Memory B cell (primary cell): ENCODE data around the gene TTL.
"Not testable (repeated sequence)": the region's sequence is repeated elsewhere in the genome, so short reads cannot be mapped to it uniquely, and the experiment has no call there.

Source experiments
- ATAC-seq: fragments of 150-1000 bp; cut with Tn5 transposase; 2 replicates; pipeline ENCODE4 v1.10.0; 2021; ENCODE audit warnings: low read depth, mild to moderate bottlenecking, moderate library complexity
- DNase-seq, 2 donors: peaks; one replicate each; pipeline ENCODE4 v3.0.0; 2022; ENCODE audit warnings: low spot score in 2 of 2
- H3K27ac Mint-ChIP-seq: one replicate; pipeline ENCODE4 v1.8.0; 2022; ENCODE audit warnings: mild to moderate bottlenecking, moderate library complexity, mixed read lengths
- H3K27me3 Mint-ChIP-seq: one replicate; pipeline ENCODE4 v1.8.0; 2022; ENCODE audit warnings: mixed read lengths
- H3K36me3 Mint-ChIP-seq: one replicate; pipeline ENCODE4 v1.8.0; 2022; ENCODE audit warnings: mild to moderate bottlenecking, mixed read lengths
- H3K4me1 Mint-ChIP-seq: one replicate; pipeline ENCODE4 v1.8.0; 2022; ENCODE audit warnings: mixed read lengths
- H3K4me3 Mint-ChIP-seq: one replicate; pipeline ENCODE4 v1.8.0; 2022; ENCODE audit warnings: mild to moderate bottlenecking, moderate library complexity, mixed read lengths
- H3K9me3 Mint-ChIP-seq: one replicate; pipeline ENCODE4 v1.8.0; 2022; ENCODE audit warnings: mixed read lengths

Gene TTL

DNA sequence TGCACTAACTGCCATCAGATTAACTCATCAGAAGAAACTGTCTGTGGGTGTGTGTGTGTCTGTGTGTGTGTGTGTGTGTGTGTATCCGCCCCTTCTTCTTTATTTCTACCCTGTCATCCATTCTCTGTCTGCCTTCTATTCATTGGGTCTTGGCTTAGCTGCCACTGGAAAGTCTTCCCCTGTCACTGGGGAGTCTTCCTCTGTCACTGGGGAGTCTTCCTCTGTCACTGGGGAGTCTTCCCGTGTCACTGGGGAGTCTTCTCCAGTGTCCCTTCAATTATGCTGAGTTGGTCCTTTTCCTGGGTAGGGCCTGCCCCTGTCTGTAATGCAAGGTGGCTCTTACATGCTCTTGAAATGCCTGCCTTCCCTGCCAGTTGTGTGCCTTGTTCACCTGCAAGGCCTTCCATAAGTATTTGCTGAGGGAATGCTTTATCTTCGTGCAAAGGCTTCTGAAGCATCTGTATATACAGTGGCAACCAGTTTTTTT lies 41.4 kb downstream of the TTL start:
- Mint-ChIP-seq H3K27ac (no peak overlapping the region), H3K36me3 (peaks cover 46% of the 10 kb centered on the region), H3K27me3 (no peaks in the 10 kb centered on the region), H3K4me1 (no peaks in the 10 kb centered on the region), H3K9me3 (no peaks in the 10 kb centered on the region), H3K4me3 (no peak overlapping the region)
- ATAC-seq (no peak), DNase-seq (no peak)

DNA sequence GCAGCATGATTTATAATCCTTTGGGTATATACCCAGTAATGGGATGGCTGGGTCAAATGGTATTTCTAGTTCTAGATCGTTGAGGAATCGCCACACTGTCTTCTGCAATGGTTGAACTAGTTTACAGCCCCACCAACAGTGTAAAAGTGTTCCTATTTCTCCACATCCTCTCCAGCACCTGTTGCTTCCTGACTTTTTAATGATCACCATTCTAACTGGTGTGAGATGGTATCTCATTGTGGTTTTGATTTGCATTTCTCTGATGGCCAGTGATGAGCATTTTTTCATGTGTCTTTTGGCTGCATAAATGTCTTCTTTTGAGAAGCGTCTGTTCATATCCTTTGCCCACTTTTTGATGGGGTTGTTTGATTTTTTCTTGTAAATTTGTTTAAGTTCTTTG lies 42.3 kb downstream of the TTL start:
- ATAC-seq, H3K4me1 Mint-ChIP-seq, H3K27me3 Mint-ChIP-seq, H3K9me3 Mint-ChIP-seq, DNase-seq, H3K4me3 Mint-ChIP-seq, H3K27ac Mint-ChIP-seq: not testable (repeated sequence)
- H3K36me3 Mint-ChIP-seq = peaks cover 46% of the 10 kb centered on the region

DNA sequence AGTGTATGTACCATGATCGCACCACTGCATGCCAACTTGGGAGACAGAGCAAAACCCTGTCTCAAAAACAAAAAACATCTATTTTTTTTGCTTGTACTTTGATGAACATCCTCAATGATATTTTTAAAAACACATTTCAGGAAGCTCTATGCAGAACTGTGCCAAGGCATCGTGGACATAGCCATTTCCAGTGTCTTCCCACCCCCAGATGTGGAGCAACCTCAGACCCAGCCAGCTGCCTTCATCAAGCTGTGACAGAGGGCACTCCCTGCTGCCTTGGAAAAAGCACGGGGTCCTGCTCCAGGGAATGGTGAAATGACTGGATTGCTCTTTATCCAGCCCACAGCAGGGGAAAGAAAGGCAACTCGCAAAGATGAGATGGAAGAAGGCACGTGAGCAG lies 46.6 kb downstream of the TTL start:
- Mint-ChIP-seq H3K9me3 (no peaks in the 10 kb centered on the region), H3K36me3 (peaks cover 27% of the 10 kb centered on the region), H3K27me3 (no peaks in the 10 kb centered on the region), H3K4me1 (no peaks in the 10 kb centered on the region), H3K4me3 (no peak overlapping the region), H3K27ac (no peak overlapping the region)
- DNase-seq = no peak
- no peak for ATAC-seq

DNA sequence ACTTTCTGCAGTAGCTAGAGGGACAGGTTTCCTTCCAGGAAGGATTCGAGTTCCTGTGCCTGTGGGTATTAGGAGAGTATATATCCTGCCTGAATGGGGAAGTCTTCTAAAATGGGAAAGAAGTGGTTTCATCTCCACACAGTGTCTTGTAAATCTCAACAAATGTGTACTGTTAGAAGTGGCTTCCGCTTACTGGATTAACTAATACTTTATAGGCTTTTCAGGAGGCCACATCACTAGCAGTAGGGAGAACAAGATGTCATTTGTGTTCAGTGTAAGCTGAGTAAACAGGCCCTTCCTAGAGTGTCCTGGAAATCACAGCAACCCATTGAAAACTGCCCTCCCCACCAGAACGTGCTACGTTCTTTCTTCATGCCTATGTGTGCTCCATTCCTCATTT lies 47.8 kb downstream of the TTL start:
- Mint-ChIP-seq H3K4me1 (no peaks in the 10 kb centered on the region), H3K27ac (no peak overlapping the region), H3K36me3 (peaks cover 22% of the 10 kb centered on the region), H3K4me3 (no peak overlapping the region), H3K27me3 (no peaks in the 10 kb centered on the region), H3K9me3 (no peaks in the 10 kb centered on the region)
- DNase-seq (no peak), ATAC-seq (no peak)

DNA sequence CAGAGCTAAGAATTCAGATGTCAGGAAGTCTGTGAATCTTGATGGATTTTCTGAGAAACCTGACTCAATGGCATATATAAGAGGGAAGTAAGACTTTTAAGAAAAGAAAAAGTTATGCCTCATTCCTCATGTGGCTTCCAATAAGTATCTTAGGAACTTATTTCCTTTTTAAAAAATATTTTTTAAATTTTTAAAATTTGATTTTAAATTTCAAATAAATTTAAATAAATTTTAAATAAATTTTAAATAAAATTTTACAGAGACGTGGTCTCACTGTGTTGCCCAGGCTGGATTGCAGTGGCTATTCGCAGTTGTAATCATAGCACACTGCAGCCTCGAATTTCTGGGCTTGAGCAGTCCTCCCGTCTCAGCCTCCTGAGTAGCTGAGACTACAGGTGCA lies 48.8 kb downstream of the TTL start:
- Mint-ChIP-seq H3K27me3 (no peaks in the 10 kb centered on the region), H3K9me3 (no peaks in the 10 kb centered on the region), H3K4me1 (no peaks in the 10 kb centered on the region), H3K36me3 (peaks cover 17% of the 10 kb centered on the region), H3K27ac (no peak overlapping the region), H3K4me3 (no peak overlapping the region)
- ATAC-seq (no peak), DNase-seq (no peak)

DNA sequence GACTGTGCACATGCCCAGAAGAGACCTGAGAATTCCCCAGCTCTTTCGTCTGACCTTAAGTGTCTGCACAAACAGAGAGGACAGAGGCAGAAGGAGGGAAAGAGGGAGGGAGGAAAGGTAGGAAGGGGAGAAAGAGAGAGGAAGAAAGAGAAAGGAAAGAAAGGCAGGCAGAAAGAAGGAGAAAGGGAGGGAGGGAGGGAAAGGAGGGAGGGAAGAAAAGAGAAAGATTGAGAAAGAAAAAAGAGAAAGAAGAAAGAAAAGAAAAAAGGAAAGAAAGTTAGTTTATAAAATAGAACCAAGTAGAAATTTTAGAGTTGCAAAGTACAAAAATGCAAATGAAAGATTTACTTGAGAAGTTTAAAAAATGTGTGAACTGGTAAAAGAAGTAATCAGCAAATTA lies 52.9 kb downstream of the TTL start:
- Mint-ChIP-seq H3K36me3 (peaks cover 16% of the 10 kb centered on the region), H3K27ac (no peak overlapping the region), H3K4me1 (no peaks in the 10 kb centered on the region), H3K27me3 (no peaks in the 10 kb centered on the region), H3K4me3 (no peak overlapping the region), H3K9me3 (no peaks in the 10 kb centered on the region)
- DNase-seq (no peak), ATAC-seq (no peak)

DNA sequence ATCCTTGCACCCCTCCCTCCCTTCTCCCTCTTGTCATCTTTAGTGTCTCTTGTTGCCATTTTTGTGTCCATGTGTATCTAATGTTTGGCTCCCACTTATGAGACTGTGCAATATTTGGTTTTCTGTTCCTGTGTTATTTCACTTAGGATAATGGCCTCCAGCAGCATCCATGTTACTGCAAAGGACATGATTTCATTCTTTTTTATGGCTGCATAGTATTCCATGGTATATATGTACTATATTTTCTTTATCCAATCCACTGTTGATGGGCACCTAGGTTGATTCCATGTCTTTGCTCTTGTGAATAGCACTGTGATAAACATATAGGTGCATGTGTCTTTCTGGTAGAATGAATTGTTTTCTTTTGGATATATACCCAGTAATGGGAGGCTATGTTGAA lies 54.7 kb downstream of the TTL start:
- not testable (repeated sequence) for H3K36me3 Mint-ChIP-seq, H3K4me1 Mint-ChIP-seq, ATAC-seq, H3K27me3 Mint-ChIP-seq, H3K4me3 Mint-ChIP-seq, H3K9me3 Mint-ChIP-seq, DNase-seq, H3K27ac Mint-ChIP-seq

DNA sequence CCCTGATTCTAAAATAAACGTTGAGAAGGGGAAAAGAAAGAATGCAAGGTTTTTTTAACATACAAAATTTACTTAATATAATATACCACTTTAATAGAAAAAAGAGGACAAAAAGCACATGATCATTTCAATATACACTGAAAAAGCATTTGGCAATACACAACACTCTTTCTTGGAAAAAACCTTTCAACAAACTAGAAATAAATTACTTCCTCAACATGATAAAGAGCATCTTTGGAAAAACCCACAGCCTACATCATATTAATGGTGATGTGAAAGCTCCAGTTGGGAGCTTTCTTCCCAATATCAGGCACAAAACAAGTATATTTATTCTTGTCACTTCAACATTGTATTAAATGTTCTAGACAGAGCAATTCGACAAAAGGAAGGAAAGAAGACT lies 57.4 kb downstream of the TTL start:
- DNase-seq = no peak
- ATAC-seq = no peak
- Mint-ChIP-seq H3K4me1 (peaks cover 5% of the 10 kb centered on the region), H3K27ac (no peak overlapping the region), H3K4me3 (no peak overlapping the region), H3K9me3 (no peaks in the 10 kb centered on the region), H3K27me3 (no peaks in the 10 kb centered on the region), H3K36me3 (peaks cover 4% of the 10 kb centered on the region)

DNA sequence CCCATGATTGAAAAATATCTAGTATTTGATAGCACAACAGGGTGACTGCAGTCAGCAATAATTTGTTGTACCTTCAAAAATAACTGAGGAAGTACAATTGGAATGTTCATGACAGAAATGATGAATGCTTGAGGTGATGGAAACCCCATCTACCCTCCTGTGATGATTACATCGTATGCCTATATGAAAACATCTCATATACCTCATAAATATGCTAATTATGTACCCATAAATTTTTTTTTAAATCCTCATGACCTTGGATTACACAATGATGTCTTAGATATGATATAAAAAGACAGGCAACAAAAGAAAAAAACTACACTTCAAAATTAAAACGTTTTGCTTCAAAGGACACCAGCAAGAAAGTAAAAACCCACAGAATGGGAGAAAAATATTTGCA lies 59.0 kb downstream of the TTL start:
- peaks cover 5% of the 10 kb centered on the region for H3K4me1 Mint-ChIP-seq
- peaks cover 3% of the 10 kb centered on the region for H3K36me3 Mint-ChIP-seq
- H3K27me3 Mint-ChIP-seq = no peaks in the 10 kb centered on the region
- H3K9me3 Mint-ChIP-seq = no peaks in the 10 kb centered on the region
- no peak for DNase-seq
- no peak overlapping the region for H3K27ac Mint-ChIP-seq
- no peak overlapping the region for H3K4me3 Mint-ChIP-seq
- no peak for ATAC-seq

DNA sequence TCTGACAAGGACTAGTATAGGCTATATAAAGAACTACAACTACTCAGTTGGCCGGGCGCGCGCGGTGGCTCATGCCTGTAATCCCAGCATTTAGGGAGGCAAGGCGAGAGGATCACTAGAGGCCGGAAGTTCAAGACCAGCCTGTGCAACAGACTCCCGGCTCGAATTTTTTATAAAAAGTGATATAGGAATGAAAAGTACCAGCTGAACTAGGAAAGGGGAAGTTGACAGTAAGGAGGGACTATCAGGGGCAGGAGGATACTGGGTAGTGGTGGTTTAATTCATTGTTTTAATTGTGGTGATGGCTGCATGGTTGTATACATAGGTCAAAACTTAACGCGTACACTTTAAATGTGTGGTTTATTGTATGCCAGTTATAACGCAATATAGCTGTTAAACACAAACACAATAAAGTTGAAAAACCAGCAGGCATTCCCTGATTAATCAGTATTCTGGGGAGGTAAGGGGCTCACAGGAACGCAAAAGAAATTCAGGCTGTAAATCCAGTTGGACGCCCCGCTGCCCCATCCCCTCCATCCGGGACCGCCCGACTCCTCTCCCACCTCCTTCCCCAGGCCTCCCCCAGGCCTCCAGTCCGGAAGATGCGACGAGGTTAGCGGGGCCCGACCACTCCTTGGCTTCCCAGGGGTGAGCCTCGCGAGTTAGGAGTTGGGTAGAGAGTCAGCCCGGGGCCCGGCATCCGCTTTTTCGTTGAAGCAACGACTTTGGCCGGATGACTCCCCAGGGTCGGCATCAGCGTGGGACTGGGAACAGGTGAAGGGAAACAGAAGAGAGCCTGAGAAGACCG lies 59.6 kb downstream of the TTL start:
- ATAC-seq (peak; percentile 70), DNase-seq (peak in 1 of 2 donors; percentile 4)
- Mint-ChIP-seq H3K4me3 (no peak overlapping the region), H3K4me1 (peaks cover 5% of the 10 kb centered on the region), H3K36me3 (peaks cover 3% of the 10 kb centered on the region), H3K9me3 (no peaks in the 10 kb centered on the region), H3K27ac (no peak overlapping the region), H3K27me3 (no peaks in the 10 kb centered on the region)

DNA sequence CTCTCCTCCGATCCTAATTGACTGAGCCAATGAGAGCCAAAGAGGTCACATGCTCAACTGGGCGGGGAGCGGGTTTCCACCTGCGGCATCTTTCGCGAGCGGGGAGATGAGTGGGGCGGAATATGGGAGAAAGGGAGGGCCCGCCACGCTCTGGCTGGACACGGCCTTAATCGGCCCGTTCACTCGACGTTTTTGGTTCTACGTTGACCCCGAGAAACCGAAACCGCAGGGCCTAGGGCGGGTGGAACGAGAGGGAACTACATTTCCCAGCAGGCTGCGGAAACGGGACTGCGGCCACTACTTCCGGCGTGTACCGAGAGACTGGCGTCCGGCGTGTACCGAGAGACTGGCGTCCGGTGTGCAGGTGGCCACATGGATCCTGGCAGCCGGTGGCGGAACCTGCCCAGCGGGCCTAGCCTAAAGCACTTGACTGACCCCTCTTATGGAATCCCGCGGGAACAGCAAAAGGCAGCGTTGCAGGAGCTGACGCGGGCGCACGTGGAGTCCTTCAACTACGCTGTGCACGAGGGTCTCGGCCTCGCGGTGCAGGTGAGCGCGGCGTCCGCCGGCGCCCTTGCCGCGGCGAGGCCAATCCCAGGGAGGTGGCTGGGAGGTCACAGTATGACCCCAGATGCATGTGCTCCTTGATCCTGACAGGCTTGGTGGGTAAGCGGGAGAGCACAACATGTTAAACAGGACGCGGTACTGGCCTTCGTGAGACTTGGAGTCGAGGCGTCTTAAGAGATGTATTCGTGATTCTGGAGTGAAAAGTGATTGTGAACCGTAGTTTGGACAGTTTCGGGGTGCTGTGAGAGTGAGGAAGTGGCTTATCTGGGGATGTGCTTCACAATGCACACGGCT lies 60.4 kb downstream of the TTL start, which contains the start of gene POLR1B:
Gene POLR1B, plus strand, starts transcription at position 343 of the 861 bp plus-strand sequence. Its CDS starts 30 bp downstream, at position 373.
- ATAC-seq (peak; percentile 79), DNase-seq (peak; percentile 58 to 77)
- no peaks in the 10 kb centered on the region for H3K27me3 Mint-ChIP-seq
- H3K9me3 Mint-ChIP-seq = no peaks in the 10 kb centered on the region
- H3K36me3 Mint-ChIP-seq = peaks cover 5% of the 10 kb centered on the region
- peaks cover 5% of the 10 kb centered on the region for H3K4me1 Mint-ChIP-seq
- no peak within 1 kb of the TSS for H3K27ac Mint-ChIP-seq
- H3K4me3 Mint-ChIP-seq = no peak within 1 kb of the TSS

DNA sequence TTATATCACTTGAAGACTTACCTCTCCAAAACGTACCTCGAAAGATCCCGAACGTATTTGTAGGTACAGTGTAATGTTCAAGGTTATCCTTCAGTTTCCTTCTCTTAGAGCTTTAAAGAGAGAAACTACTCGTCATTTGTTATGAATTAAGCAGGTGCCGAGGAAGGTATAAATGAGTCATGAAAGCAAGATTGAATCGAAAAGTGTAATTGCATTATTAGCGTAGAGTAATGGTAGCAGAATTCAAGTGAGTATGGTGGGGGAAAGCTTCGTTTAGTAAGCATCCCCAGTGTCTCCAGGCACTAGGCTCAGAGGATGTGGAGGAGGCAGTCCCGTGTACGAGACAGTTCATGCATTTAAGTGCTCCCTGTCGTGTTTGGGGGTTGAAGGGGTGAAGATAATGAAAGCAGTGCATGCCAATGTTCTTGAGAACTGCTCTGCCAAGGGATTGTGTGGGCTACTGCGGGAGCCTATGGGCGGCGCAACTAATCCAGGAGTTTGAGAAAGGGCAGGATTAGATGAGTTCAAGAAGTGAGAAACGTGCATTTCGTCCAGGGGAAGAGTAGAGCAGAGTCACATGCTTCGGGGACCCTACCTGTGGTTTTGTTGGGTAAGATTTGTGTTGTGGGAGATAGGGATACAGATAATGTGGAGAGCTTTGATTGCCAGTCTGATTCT lies 61.2 kb downstream of the TTL start:
- Mint-ChIP-seq H3K36me3 (peaks cover 3% of the 10 kb centered on the region), H3K4me3 (no peak overlapping the region), H3K27ac (no peak overlapping the region), H3K9me3 (no peaks in the 10 kb centered on the region), H3K4me1 (peaks cover 5% of the 10 kb centered on the region), H3K27me3 (no peaks in the 10 kb centered on the region)
- no peak for ATAC-seq
- DNase-seq = no peak

DNA sequence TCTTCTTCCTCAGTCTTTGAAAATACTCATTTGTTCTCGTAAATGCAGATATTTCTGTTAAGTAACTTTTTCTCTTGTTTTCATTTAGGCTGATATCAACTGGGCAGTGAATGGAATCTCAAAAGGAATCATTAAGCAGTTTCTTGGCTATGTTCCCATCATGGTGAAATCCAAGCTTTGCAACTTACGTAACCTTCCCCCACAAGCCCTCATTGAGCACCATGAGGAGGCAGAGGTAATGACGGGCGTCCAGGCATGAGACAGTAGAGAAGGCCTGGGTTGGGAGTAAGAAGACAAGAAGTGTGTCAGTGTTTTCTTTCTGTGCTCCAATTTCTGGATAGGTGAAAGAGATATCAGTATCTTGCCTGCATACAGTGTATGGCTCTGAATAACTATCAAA lies 65.4 kb downstream of the TTL start:
- H3K4me1 Mint-ChIP-seq = peaks cover 2% of the 10 kb centered on the region
- H3K4me3 Mint-ChIP-seq = no peak overlapping the region
- no peaks in the 10 kb centered on the region for H3K9me3 Mint-ChIP-seq
- peaks cover 30% of the 10 kb centered on the region for H3K36me3 Mint-ChIP-seq
- ATAC-seq (no peak), DNase-seq (no peak)
- H3K27ac Mint-ChIP-seq = no peak overlapping the region
- H3K27me3 Mint-ChIP-seq = no peaks in the 10 kb centered on the region

DNA sequence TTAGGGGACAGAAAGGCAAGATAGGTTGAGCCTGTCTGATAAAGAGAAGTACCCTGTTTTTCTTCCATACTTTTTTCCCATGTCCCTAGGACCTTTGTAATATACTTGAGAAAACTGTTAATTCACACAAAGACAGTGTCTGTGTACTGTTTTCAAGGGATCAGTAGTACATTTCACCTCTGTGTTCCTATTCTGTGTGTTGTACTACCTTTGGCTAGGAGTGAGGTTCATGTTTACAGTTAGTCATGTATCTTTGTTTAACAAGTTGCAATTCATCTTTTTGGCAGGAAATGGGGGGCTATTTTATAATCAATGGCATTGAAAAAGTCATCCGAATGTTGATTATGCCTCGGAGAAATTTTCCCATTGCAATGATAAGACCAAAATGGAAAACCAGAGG lies 67.0 kb downstream of the TTL start:
- DNase-seq = no peak
- ATAC-seq = no peak
- H3K4me3 Mint-ChIP-seq = no peak overlapping the region
- H3K9me3 Mint-ChIP-seq = no peaks in the 10 kb centered on the region
- no peak overlapping the region for H3K27ac Mint-ChIP-seq
- no peaks in the 10 kb centered on the region for H3K27me3 Mint-ChIP-seq
- H3K36me3 Mint-ChIP-seq = peaks cover 38% of the 10 kb centered on the region
- H3K4me1 Mint-ChIP-seq = peaks cover 2% of the 10 kb centered on the region
